Psoas muscle (tissue), 8 donors: ENCODE data around the gene OR2G6. TPM values are rescaled to one million over a fixed set of nuclear protein-coding genes. Genes with fewer than 3 reads are reported as not detected.
"Not testable (repeated sequence)": the region's sequence is repeated elsewhere in the genome, so short reads cannot be mapped to it uniquely, and the experiment has no call there.

Experiments
- ATAC-seq, 4 donors: fragments of 200-7000 bp; cut with Tn5 transposase; one replicate each; pipeline ENCODE4 v1.9.1; 2020; ENCODE audit warnings: moderate library complexity in 3 of 4, mild to moderate bottlenecking in 2 of 4
- DNase-seq, 2 donors: peaks; one replicate each; pipeline ENCODE4 v3.0.0-alpha.2; 2020
- H3K27ac ChIP-seq: fragments of 200-600 bp; one replicate; pipeline ENCODE4 v1.8.0; 2022
- H3K27me3 ChIP-seq, 3 donors: fragments of 200-600 bp in 1 of 3; one replicate each; pipeline versions ENCODE4 v1.6.1 to v1.8.0; 2013 to 2022; ENCODE audit warnings: low read length in 2 of 3, mild to moderate bottlenecking in 2 of 3, moderate library complexity in 1 of 3; ENCODE audit not compliant: insufficient read depth in 3 of 3
- H3K36me3 ChIP-seq, 2 donors: fragments of 200-600 bp in 1 of 2; one replicate each; pipeline versions ENCODE4 v1.6.1 to v1.8.0; 2013 to 2022; ENCODE audit warnings: low read depth in 1 of 2, mild to moderate bottlenecking in 1 of 2, moderate library complexity in 1 of 2; ENCODE audit not compliant: insufficient read depth in 1 of 2
- H3K4me1 ChIP-seq: fragments of 200-600 bp; one replicate; pipeline ENCODE4 v1.8.0; 2022
- H3K4me3 ChIP-seq: fragments of 200-600 bp; one replicate; pipeline ENCODE4 v1.8.0; 2022; ENCODE audit warnings: mild to moderate bottlenecking
- H3K9me3 ChIP-seq: fragments of 200-600 bp; one replicate; pipeline ENCODE4 v1.8.0; 2022
- WGBS, 3 donors: extraction: QIAGEN DNeasy Blood & Tissue Kit; methylation state at CpG; one replicate each; pipeline versions ENCODE4 v1.1.6 to v1.1.7; 2013; 5-methylcytosine and 5-hydroxymethylcytosine counted together
- intact Hi-C, 2 donors: fragments of 100-400 bp; cut with DNase I; formaldehyde crosslinking; loops; one replicate each; pipeline versions ENCODE4 v1.11.0 to v1.14.2; 2022
- polyA plus RNA-seq, 3 donors: library from polyadenylated mRNA; stranded (reverse); fragments of 200-250 nt; gene quantifications; one replicate each; pipeline ENCODE4 v1.2.3, GENCODE V29; 2013
- total RNA-seq, 4 donors: library from RNA; stranded (reverse); fragmentation: NEBNext Ultra II Directional in 2 of 4; extraction: Animal tissue kit (Norgen Biotek cat#: 25700) in 2 of 4; gene quantifications; one replicate each; pipeline versions ENCODE4 v1.2.1 to v1.2.4, GENCODE V29; 2021 to 2023
- TF ChIP-seq, protein P1 (sequence below): fragments of 200-600 bp; IDR thresholded peaks from one replicate; pipeline ENCODE4 v1.8.0; 2022; ENCODE audit warnings: antibody characterized with exemption
- donor health status: healthy with polysubstance abuse.
- donor health status: DM: no; HTN: no; CAD: no; lungs with moderate emphysema.
- donor health status: Bipolar disorder and iron deficiency.
- donor health status: healthy.
- donor health status: DM: yes; HTN: yes; CAD: no.
- donor health status: DM: no; HTN: no; CAD: no.
- donor health status: DM: no; HTN: no; CAD: no.
- donor health status: DM: yes; HTN: yes; CAD: no.

The OR2G6 gene
- total and polyA plus RNA-seq, 7 donors: not detected

DNA sequence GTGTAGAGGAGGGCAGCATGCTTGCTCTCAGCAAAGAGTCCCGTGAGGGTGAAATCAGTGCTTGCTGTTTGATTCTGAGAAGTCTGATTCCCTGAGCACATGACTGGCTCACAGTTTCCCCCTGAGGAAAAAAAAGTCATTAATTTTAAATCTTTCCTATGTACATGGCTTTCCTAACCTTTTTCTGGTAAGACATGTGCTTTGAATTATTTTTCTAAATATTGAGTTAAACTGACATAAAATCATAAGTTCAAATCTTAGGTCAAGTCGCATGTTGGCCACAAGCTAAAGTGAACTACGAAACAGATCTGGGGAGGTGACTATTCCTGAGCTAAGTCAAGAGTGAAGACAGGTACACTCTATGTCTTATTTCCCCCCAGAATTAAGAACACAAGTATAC lies 66.8 kb downstream of the OR2G6 start, which contains the start of gene OR2T34:
TSS of gene OR2T34 (minus strand) at position 101 of the 400 bp plus-strand sequence. CDS start at position 101, 0 bp downstream.
- H3K9me3 ChIP-seq, H3K27ac ChIP-seq, ATAC-seq, DNase-seq, H3K36me3 ChIP-seq, H3K4me3 ChIP-seq, H3K27me3 ChIP-seq, intact Hi-C loops, H3K4me1 ChIP-seq: not testable (repeated sequence)
- 76 to 83% (median 78%) methylated on average over 3 of the region's 3 CpGs for WGBS, 3 donors

DNA sequence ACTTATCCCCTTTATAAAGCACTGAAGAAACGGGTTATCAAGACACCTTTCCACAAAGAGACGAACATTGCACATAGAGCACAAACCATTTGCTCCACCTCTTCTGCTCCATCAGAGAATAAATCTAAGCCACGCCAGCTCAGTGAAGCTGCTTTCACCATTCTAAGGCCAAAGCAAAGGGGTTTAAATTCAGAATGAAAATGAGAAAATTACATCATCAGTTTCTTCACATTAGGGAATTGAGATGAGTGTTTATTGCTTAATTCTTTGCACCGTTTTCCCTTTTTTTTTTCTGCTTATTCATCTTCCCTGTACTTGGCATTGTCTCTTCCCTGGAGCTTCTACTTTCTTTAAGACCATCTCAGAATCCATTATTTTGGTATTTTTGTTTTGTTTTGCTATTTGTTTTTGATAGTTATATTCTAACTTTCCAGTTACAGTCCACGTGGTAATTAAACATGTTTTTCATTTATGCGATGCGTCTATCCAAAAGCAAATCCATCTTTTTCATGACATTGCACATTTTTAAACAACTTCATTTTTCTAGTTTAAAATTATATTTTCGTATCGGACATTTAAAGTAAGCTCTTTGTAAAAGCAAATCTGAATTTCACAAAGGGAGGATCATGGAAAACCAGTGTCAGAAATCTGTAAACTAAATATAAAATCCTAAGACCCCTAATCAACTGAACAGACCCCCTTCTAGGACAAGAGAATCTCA lies 68.5 kb downstream of the OR2G6 start:
- no peaks in the 10 kb centered on the region for H3K36me3 ChIP-seq
- peaks cover 5% of the 10 kb centered on the region for H3K9me3 ChIP-seq
- H3K4me3 ChIP-seq: no peak overlapping the region
- TF ChIP-seq, protein P1, sequence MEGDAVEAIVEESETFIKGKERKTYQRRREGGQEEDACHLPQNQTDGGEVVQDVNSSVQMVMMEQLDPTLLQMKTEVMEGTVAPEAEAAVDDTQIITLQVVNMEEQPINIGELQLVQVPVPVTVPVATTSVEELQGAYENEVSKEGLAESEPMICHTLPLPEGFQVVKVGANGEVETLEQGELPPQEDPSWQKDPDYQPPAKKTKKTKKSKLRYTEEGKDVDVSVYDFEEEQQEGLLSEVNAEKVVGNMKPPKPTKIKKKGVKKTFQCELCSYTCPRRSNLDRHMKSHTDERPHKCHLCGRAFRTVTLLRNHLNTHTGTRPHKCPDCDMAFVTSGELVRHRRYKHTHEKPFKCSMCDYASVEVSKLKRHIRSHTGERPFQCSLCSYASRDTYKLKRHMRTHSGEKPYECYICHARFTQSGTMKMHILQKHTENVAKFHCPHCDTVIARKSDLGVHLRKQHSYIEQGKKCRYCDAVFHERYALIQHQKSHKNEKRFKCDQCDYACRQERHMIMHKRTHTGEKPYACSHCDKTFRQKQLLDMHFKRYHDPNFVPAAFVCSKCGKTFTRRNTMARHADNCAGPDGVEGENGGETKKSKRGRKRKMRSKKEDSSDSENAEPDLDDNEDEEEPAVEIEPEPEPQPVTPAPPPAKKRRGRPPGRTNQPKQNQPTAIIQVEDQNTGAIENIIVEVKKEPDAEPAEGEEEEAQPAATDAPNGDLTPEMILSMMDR: no peak
- ATAC-seq: no peak
- H3K27me3 ChIP-seq: no peaks in the 10 kb centered on the region
- intact Hi-C loops: no loop called here
- no peak for DNase-seq
- H3K4me1 ChIP-seq: no peaks in the 10 kb centered on the region
- 78 to 86% (median 80%) methylated on average over 9 of the region's 9 CpGs for WGBS, 3 donors
- no peak overlapping the region for H3K27ac ChIP-seq

Other genes with a start within 250 kb of the OR2G6 start
- not detected for gene OR2T33, start 230.1 kb upstream of the OR2G6 start, total RNA-seq
- not detected for gene OR2T33, start 230.1 kb upstream of the OR2G6 start, polyA plus RNA-seq
- not detected for gene OR2T12, start 204.6 kb upstream of the OR2G6 start, total RNA-seq
- not detected for gene OR2T12, start 204.6 kb upstream of the OR2G6 start, polyA plus RNA-seq
- gene OR2M7, start 183.5 kb upstream of the OR2G6 start, total RNA-seq: not detected
- not detected for gene OR2M7, start 183.5 kb upstream of the OR2G6 start, polyA plus RNA-seq
- not detected for gene OR14C36, start 159.3 kb upstream of the OR2G6 start, total RNA-seq
- not detected for gene OR14C36, start 159.3 kb upstream of the OR2G6 start, polyA plus RNA-seq
- not detected for gene OR2T4, start 146.4 kb upstream of the OR2G6 start, total RNA-seq
- not detected for gene OR2T4, start 146.4 kb upstream of the OR2G6 start, polyA plus RNA-seq
- gene OR2T6, start 132.3 kb upstream of the OR2G6 start, total RNA-seq: not detected
- not detected for gene OR2T6, start 132.3 kb upstream of the OR2G6 start, polyA plus RNA-seq
- not detected for gene OR2T1, start 105.0 kb upstream of the OR2G6 start, total RNA-seq
- gene OR2T1, start 105.0 kb upstream of the OR2G6 start, polyA plus RNA-seq: not detected
- gene OR2T2, start 62.4 kb upstream of the OR2G6 start, total RNA-seq: not detected
- gene OR2T2, start 62.4 kb upstream of the OR2G6 start, polyA plus RNA-seq: not detected
- not detected for gene OR2T3, start 34.7 kb upstream of the OR2G6 start, total RNA-seq
- not detected for gene OR2T3, start 34.7 kb upstream of the OR2G6 start, polyA plus RNA-seq
- gene OR2T5, start 19.5 kb upstream of the OR2G6 start, total RNA-seq: not detected
- gene OR2T5, start 19.5 kb upstream of the OR2G6 start, polyA plus RNA-seq: not detected
- gene OR2T29, start 54.7 kb downstream of the OR2G6 start, total RNA-seq: not detected
- gene OR2T29, start 54.7 kb downstream of the OR2G6 start, polyA plus RNA-seq: not detected
- gene OR2T34, start 66.7 kb downstream of the OR2G6 start, total RNA-seq: not detected
- not detected for gene OR2T34, start 66.7 kb downstream of the OR2G6 start, polyA plus RNA-seq
- not detected for gene OR2T10, start 89.6 kb downstream of the OR2G6 start, total RNA-seq
- not detected for gene OR2T10, start 89.6 kb downstream of the OR2G6 start, polyA plus RNA-seq
- not detected for gene OR2T11, start 127.0 kb downstream of the OR2G6 start, total RNA-seq
- gene OR2T11, start 127.0 kb downstream of the OR2G6 start, polyA plus RNA-seq: not detected
- gene OR2T35, start 137.2 kb downstream of the OR2G6 start, total RNA-seq: not detected
- not detected for gene OR2T35, start 137.2 kb downstream of the OR2G6 start, polyA plus RNA-seq
- gene OR2T27, start 147.5 kb downstream of the OR2G6 start, total RNA-seq: not detected
- gene OR2T27, start 147.5 kb downstream of the OR2G6 start, polyA plus RNA-seq: not detected
- gene OR14I1, start 194.7 kb downstream of the OR2G6 start, total RNA-seq: not detected
- not detected for gene OR14I1, start 194.7 kb downstream of the OR2G6 start, polyA plus RNA-seq
- not detected for gene LYPD8, start 247.7 kb downstream of the OR2G6 start, total RNA-seq
- not detected for gene LYPD8, start 247.7 kb downstream of the OR2G6 start, polyA plus RNA-seq